Measurements from ENCODE around the gene RHOT2. TPM values are rescaled to one million over a fixed set of nuclear protein-coding genes. Genes with fewer than 3 reads are reported as not detected.

RHOT2 gene
- total RNA-seq, 1 experiment from 2014 or later, result 143 TPM

- intact Hi-C loops (cut with micrococcal nuclease; ENCODE audit: unreplicated experiment), result loop anchor here (1.0 kb wide), 1 partner anchor 8 kb away; no protein-coding TSS in a partner anchor
- Histone ChIP-seq H3K4me1 (replicated peaks; ENCODE audit: insufficient read depth) (peaks cover 17% of the 10 kb centered on the region), H3K27ac (no peak overlapping the region), H3K9me3 (ENCODE audit: insufficient read depth, low read depth) (no peaks in the 10 kb centered on the region), H2AFZ (no peak overlapping the region), H3K4me3 (no peak overlapping the region), H3K9me2 (ENCODE audit: insufficient read depth) (no peaks in the 10 kb centered on the region), H3K4me2 (no peak overlapping the region), H3K36me3 (ENCODE audit: low read depth) (no peaks in the 10 kb centered on the region; the same call in 1 of the 2 replicates), H3K79me2 (ENCODE audit: low read depth) (peaks cover 20% of the 10 kb centered on the region), H3F3A (ENCODE audit: insufficient read depth, low read depth) (peaks cover 27% of the 10 kb centered on the region; the same call in 1 of the 2 replicates), H3K27me3 (ENCODE audit: insufficient read depth, low read depth) (no peaks in the 10 kb centered on the region), H4K20me1 (ENCODE audit: insufficient read depth) (peaks cover 19% of the 10 kb centered on the region)
- ChIA-PET POLR2A (ENCODE audit: unreplicated experiment) (interaction anchor here (0.7 kb wide), 1 partner anchor 17 kb away, joined by 4 read pairs; no protein-coding TSS in a partner anchor), CTCF (interaction anchor here (0.6 kb wide), 1 partner anchor 28 kb away, joined by 7 read pairs; no protein-coding TSS in a partner anchor)
- TF ChIP-seq CTCF (conservative IDR thresholded peaks at IDR 0.05), result no peak
- no peak for TF ChIP-seq EZH2 (IDR thresholded peaks at IDR 0.05; ENCODE audit: low read depth)
- BruUV-seq (replicated peaks), result no TSS peak
- DNase-seq, result no peak
These were observed 9.6 kb downstream of the RHOT2 start for GRCh38 chr16:677316-678190.

- no TSS peak for BruUV-seq (replicated peaks)
- intact Hi-C loops (cut with micrococcal nuclease; ENCODE audit: unreplicated experiment), result no loop called here
- ChIA-PET POLR2A (ENCODE audit: unreplicated experiment) (interaction anchor here (0.7 kb wide), 1 partner anchor 18 kb away, joined by 4 read pairs; no protein-coding TSS in a partner anchor), CTCF (no interaction called here)
- Histone ChIP-seq H3K36me3 (ENCODE audit: low read depth) (no peaks in the 10 kb centered on the region; the same call in 1 of the 2 replicates), H3K79me2 (ENCODE audit: low read depth) (peaks cover 28% of the 10 kb centered on the region), H4K20me1 (ENCODE audit: insufficient read depth) (peaks cover 27% of the 10 kb centered on the region), H3F3A (ENCODE audit: insufficient read depth, low read depth) (peaks cover 35% of the 10 kb centered on the region; the same call in 1 of the 2 replicates), H3K4me2 (no peak overlapping the region), H3K9me2 (ENCODE audit: insufficient read depth) (no peaks in the 10 kb centered on the region), H3K27me3 (ENCODE audit: insufficient read depth, low read depth) (no peaks in the 10 kb centered on the region), H2AFZ (no peak overlapping the region), H3K27ac (no peak overlapping the region), H3K9me3 (ENCODE audit: insufficient read depth, low read depth) (no peaks in the 10 kb centered on the region), H3K4me1 (replicated peaks; ENCODE audit: insufficient read depth) (peaks cover 25% of the 10 kb centered on the region), H3K4me3 (no peak overlapping the region)
- DNase-seq, result no peak
- no peak for TF ChIP-seq CTCF (conservative IDR thresholded peaks at IDR 0.05)
- no peak for TF ChIP-seq EZH2 (IDR thresholded peaks at IDR 0.05; ENCODE audit: low read depth)
These were observed 10.4 kb downstream of the RHOT2 start for GRCh38 chr16:678209-678857.

Data from PC-9 (cell line).